H1 (cell line): ENCODE data around the gene VGLL4. TPM values are rescaled to one million over a fixed set of nuclear protein-coding genes. Genes with fewer than 3 reads are reported as not detected.
A peak's percentile ranks its signal among the peaks of the same experiment; 100 is the strongest.

Source experiments
- CTCF ChIA-PET: fragments of 300-600 bp; sonication (Branson Sonifier 250); formaldehyde crosslinking; loops from one replicate; lab custom pipeline; 2021; ENCODE audit not compliant: partially characterized antibody; lab: Charles Lee
- POLR2A ChIA-PET: fragments of 300-600 bp; sonication (Branson Sonifier 250); formaldehyde crosslinking; loops from one replicate; lab custom pipeline; 2021; ENCODE audit warnings: inconsistent platforms; ENCODE audit not compliant: partially characterized antibody; lab: Charles Lee
- DNase-seq, 2 experiments: peaks; one replicate each; pipeline versions ENCODE4 v3.0.0 to v3.0.0-alpha.2; 2010 to 2022; ENCODE audit warnings: low spot score in 2 of 2, low read depth in 1 of 2, mixed read lengths in 1 of 2
- FAIRE-seq: peaks from 2 replicates; lab custom pipeline; 2011; peaks lifted over from hg19 to GRCh38; lab: Jason Lieb, UNC
- H2AFZ ChIP-seq: 2 replicates; pipeline ENCODE4 v1.8.1; 2012; ENCODE audit warnings: low read length, inconsistent platforms
- H2AK5ac ChIP-seq: 2 replicates; pipeline ENCODE4 v1.6.1; 2013; ENCODE audit warnings: low read depth, low read length
- H2BK120ac ChIP-seq: replicated peaks from 2 replicates; pipeline ENCODE3; 2013; ENCODE audit warnings: low read depth, low read length, inconsistent platforms
- H2BK12ac ChIP-seq: 2 replicates; pipeline ENCODE4 v1.6.1; 2013; ENCODE audit warnings: low read depth, low read length
- H2BK15ac ChIP-seq: 2 replicates; pipeline ENCODE4 v1.6.1; 2013; ENCODE audit warnings: low read length
- H2BK20ac ChIP-seq: 2 replicates; pipeline ENCODE4 v1.6.1; 2013; ENCODE audit warnings: low read length
- H2BK5ac ChIP-seq: 2 replicates; pipeline ENCODE4 v1.6.1; 2013; ENCODE audit warnings: low read depth, low read length
- H3K14ac ChIP-seq: 2 replicates; pipeline ENCODE4 v1.6.1; 2013; ENCODE audit warnings: inconsistent platforms; ENCODE audit not compliant: insufficient read length
- H3K18ac ChIP-seq: 2 replicates; pipeline ENCODE4 v1.6.1; 2013; ENCODE audit warnings: low read length; ENCODE audit errors: extremely low read depth
- H3K23ac ChIP-seq: 2 replicates; pipeline ENCODE4 v1.6.1; 2013; ENCODE audit warnings: inconsistent platforms; ENCODE audit not compliant: insufficient read length
- H3K23me2 ChIP-seq: 2 replicates; pipeline ENCODE4 v1.6.1; 2013; ENCODE audit warnings: low read depth, low read length
- H3K27ac ChIP-seq: 2 replicates; pipeline ENCODE4 v1.6.1; 2011; ENCODE audit warnings: low read depth, low read length, inconsistent platforms
- H3K27me3 ChIP-seq, 4 experiments: replicated peaks in 1 of 4; 1 replicate in 1 of 4; 2 replicates in 3 of 4; pipeline versions ENCODE4 v1.6.1 to v1.8.1; 2011 to 2013; ENCODE audit warnings: low read length in 3 of 4, mild to moderate bottlenecking in 3 of 4, inconsistent platforms in 2 of 4, mixed read lengths in 2 of 4, moderate library complexity in 1 of 4; ENCODE audit not compliant: control insufficient read depth in 3 of 4, insufficient read depth in 3 of 4; ENCODE audit errors: extremely low read depth in 1 of 4
- H3K36me3 ChIP-seq, 4 experiments: 2 replicates each; pipeline versions ENCODE4 v1.6.1 to v1.8.1; 2011 to 2013; ENCODE audit warnings: mild to moderate bottlenecking in 4 of 4, low read length in 3 of 4, moderate library complexity in 2 of 4, control low read depth in 1 of 4, inconsistent platforms in 1 of 4; ENCODE audit not compliant: insufficient read depth in 4 of 4, control insufficient read depth in 2 of 4
- H3K4ac ChIP-seq: replicated peaks from 2 replicates; pipeline ENCODE3; 2013; ENCODE audit warnings: low read length, low read depth, mixed read lengths, inconsistent platforms; ENCODE audit not compliant: insufficient read length
- H3K4me1 ChIP-seq, 4 experiments: replicated peaks in 1 of 4; 1 replicate in 1 of 4; 2 replicates in 3 of 4; pipeline versions ENCODE4 v1.6.1 to v1.8.1; 2011 to 2013; ENCODE audit warnings: low read length in 3 of 4, inconsistent platforms in 2 of 4, mixed read lengths in 1 of 4; ENCODE audit not compliant: insufficient read depth in 4 of 4, control insufficient read depth in 3 of 4
- H3K4me2 ChIP-seq, 2 experiments: 2 replicates each; pipeline versions ENCODE4 v1.6.1 to v1.8.1; 2011 to 2013; ENCODE audit warnings: low read depth in 2 of 2, low read length in 2 of 2, control low read depth in 1 of 2, inconsistent platforms in 1 of 2, mild to moderate bottlenecking in 1 of 2; ENCODE audit not compliant: insufficient read depth in 1 of 2
- H3K4me3 ChIP-seq, 4 experiments: fragments of 200-600, 300-600 bp in 1 of 4; sonication (generic), shearing (Covaris generic), sonication (Bioruptor Twin) in 1 of 4; 2 replicates each; pipeline versions ENCODE4 v1.5.1 to v1.8.1; 2011 to 2016; ENCODE audit warnings: low read length in 4 of 4, low read depth in 3 of 4, control low read depth in 2 of 4, inconsistent platforms in 2 of 4, mild to moderate bottlenecking in 2 of 4, mixed read lengths in 1 of 4, moderate library complexity in 1 of 4; ENCODE audit not compliant: insufficient read depth in 2 of 4; ENCODE audit errors: extremely low read depth in 1 of 4
- H3K56ac ChIP-seq: replicated peaks from 2 replicates; pipeline ENCODE3; 2013; ENCODE audit warnings: low read depth, mild to moderate bottlenecking, mixed read lengths, low read length, inconsistent platforms; ENCODE audit not compliant: insufficient read length
- H3K79me1 ChIP-seq: 2 replicates; pipeline ENCODE4 v1.6.1; 2013; ENCODE audit warnings: low read depth, low read length, control low read depth
- H3K79me2 ChIP-seq, 2 experiments: 2 replicates each; pipeline versions ENCODE4 v1.6.1 to v1.8.1; 2012 to 2013; ENCODE audit warnings: low read length in 2 of 2, mild to moderate bottlenecking in 2 of 2, inconsistent platforms in 1 of 2; ENCODE audit not compliant: insufficient read depth in 2 of 2, control insufficient read depth in 1 of 2
- H3K9ac ChIP-seq, 4 experiments: replicated peaks in 1 of 4; 1 replicate in 1 of 4; 2 replicates in 3 of 4; pipeline versions ENCODE4 v1.6.1 to v1.8.1; 2011 to 2013; ENCODE audit warnings: low read depth in 3 of 4, low read length in 3 of 4, control low read depth in 2 of 4, mild to moderate bottlenecking in 2 of 4, moderate library complexity in 2 of 4, inconsistent platforms in 1 of 4; ENCODE audit errors: extremely low read depth in 1 of 4
- H3K9me3 ChIP-seq, 2 experiments: 2 replicates each; pipeline versions ENCODE4 v1.6.1 to v1.8.1; 2012 to 2013; ENCODE audit warnings: mild to moderate bottlenecking in 2 of 2, moderate library complexity in 2 of 2, control low read depth in 1 of 2, inconsistent platforms in 1 of 2, low read depth in 1 of 2, low read length in 1 of 2, mixed read lengths in 1 of 2; ENCODE audit not compliant: insufficient read depth in 2 of 2
- H4K20me1 ChIP-seq, 2 experiments: replicated peaks in 1 of 2; 2 replicates each; pipeline versions ENCODE3 to v1.8.1; 2011 to 2013; ENCODE audit warnings: inconsistent platforms in 2 of 2, low read length in 2 of 2, mild to moderate bottlenecking in 1 of 2; ENCODE audit not compliant: insufficient read depth in 2 of 2, control insufficient read depth in 1 of 2
- H4K5ac ChIP-seq: 2 replicates; pipeline ENCODE4 v1.6.1; 2013; ENCODE audit warnings: low read length, low read depth, mixed read lengths, inconsistent platforms; ENCODE audit not compliant: insufficient read length
- H4K8ac ChIP-seq: 2 replicates; pipeline ENCODE4 v1.8.0; 2013; ENCODE audit warnings: mild to moderate bottlenecking, moderate library complexity, low read length, inconsistent platforms; ENCODE audit not compliant: insufficient read depth; ENCODE audit errors: extremely low read depth
- H4K91ac ChIP-seq: replicated peaks from 2 replicates; pipeline ENCODE3; 2013; ENCODE audit warnings: low read length, mixed read lengths, inconsistent platforms; ENCODE audit not compliant: insufficient read length
- ATF2 ChIP-seq: IDR thresholded peaks from 2 replicates; pipeline ENCODE4 v1.6.1; 2012; ENCODE audit warnings: low read length, inconsistent platforms
- CBX5 ChIP-seq: fragments of 300-800, 300-1000 bp; sonication (generic); IDR thresholded peaks from 2 replicates; pipeline ENCODE4 v1.7.1; 2016; ENCODE audit warnings: antibody characterized with exemption, low read length, low read depth
- CBX8 ChIP-seq: fragments of 300-800, 300-1000 bp; sonication (generic); IDR thresholded peaks from 2 replicates; pipeline ENCODE4 v1.7.1; 2016; ENCODE audit warnings: low read depth, low read length, borderline replicate concordance
- FOSL1 ChIP-seq: IDR thresholded peaks from 2 replicates; pipeline ENCODE4 v1.6.1; 2011; ENCODE audit warnings: mild to moderate bottlenecking, low read depth, low read length, moderate library complexity; ENCODE audit not compliant: insufficient read depth
- HDAC6 ChIP-seq: IDR thresholded peaks from one replicate; pipeline ENCODE4 v1.7.1; 2012; ENCODE audit warnings: low read depth, mild to moderate bottlenecking, inconsistent platforms, low read length, moderate library complexity
- KDM1A ChIP-seq: fragments of 200-600, 300-600 bp; sonication (generic); IDR thresholded peaks from 2 replicates; pipeline ENCODE4 v1.7.1; 2016; ENCODE audit warnings: mild to moderate bottlenecking, low read length, borderline replicate concordance
- POLR2AphosphoS5 ChIP-seq: IDR thresholded peaks from 2 replicates; pipeline ENCODE4 v1.6.1; 2011; ENCODE audit warnings: low read depth, low read length
- RXRA ChIP-seq: IDR thresholded peaks from 2 replicates; pipeline ENCODE4 v1.6.1; 2011; ENCODE audit warnings: low read depth, mild to moderate bottlenecking, low read length, moderate library complexity; ENCODE audit not compliant: insufficient read depth
- SP2 ChIP-seq: IDR thresholded peaks from 2 replicates; pipeline ENCODE4 v1.6.1; 2012; ENCODE audit warnings: mild to moderate bottlenecking, low read length, inconsistent platforms
- TAF7 ChIP-seq: optimal IDR thresholded peaks from 2 replicates; pipeline ENCODE3; 2011; ENCODE audit warnings: low read depth, mild to moderate bottlenecking, inconsistent platforms, low read length, moderate library complexity, borderline replicate concordance
- TBP ChIP-seq: IDR thresholded peaks from 2 replicates; pipeline ENCODE4 v1.6.1; 2011; ENCODE audit warnings: low read depth, low read length, improper control_type of control experiment
- WGBS, 2 experiments: shearing (Covaris generic) in 1 of 2; methylation state at CpG; one replicate each; pipeline versions ENCODE4 v1.1.6 to v1.1.7; 2013 to 2015; ENCODE audit warnings: low lambda C conversion rate in 2 of 2, mixed read lengths in 2 of 2, inconsistent platforms in 1 of 2, low coverage in 1 of 2, missing lambda C conversion rate in 1 of 2; ENCODE audit not compliant: insufficient replicate concordance in 2 of 2, insufficient coverage in 1 of 2, insufficient read length in 1 of 2; ENCODE audit errors: extremely low coverage in 1 of 2, missing lambda C conversion rate in 1 of 2; 5-methylcytosine and 5-hydroxymethylcytosine counted together
- polyA plus RNA-seq, 7 experiments: library from polyadenylated mRNA; depleted of rRNA in 3 of 7; stranded (reverse) in 5 of 7; unstranded in 2 of 7; fragments of >200 nt in 5 of 7; fragments of 200-250 nt in 2 of 7; gene quantifications; 1 replicate in 5 of 7; 2 replicates in 1 of 7; 4 replicates in 1 of 7; pipeline versions ENCODE4 v1.2.1 to v1.2.3, GENCODE V29; 2011 to 2013; ENCODE audit warnings: missing spikeins in 2 of 7, mixed read lengths in 2 of 7
- total RNA-seq: library from RNA; stranded (reverse); fragmentation: NEBNext Ultra II Directional; extraction: Animal tissue kit (Norgen Biotek cat#: 25700); gene quantifications from 2 replicates; pipeline ENCODE4 v1.2.1, GENCODE V29; 2021

VGLL4 gene
- total and polyA plus RNA-seq, 2 of the 8 experiments (the other 6 are each of a cell fraction or from before 2014, with no cell fraction given) = 45.1 to 50.0 TPM

- Histone ChIP-seq H3K79me2 (no peaks in the 10 kb centered on the region), H4K20me1 (no peaks in the 10 kb centered on the region), H3K9ac (no peak overlapping the region), H3K27ac (no peak overlapping the region), H2BK20ac (no peak overlapping the region), H4K5ac (no peak overlapping the region), H3K56ac (no peak overlapping the region), H2BK15ac (no peak overlapping the region), H3K79me1 (no peaks in the 10 kb centered on the region), H2BK5ac (no peak overlapping the region), H4K8ac (peak overlapping the region; percentile 82), H3K27me3 (no peaks in the 10 kb centered on the region), H2BK120ac (no peak overlapping the region), H2AFZ (no peak overlapping the region), H3K18ac (no peak overlapping the region), H3K4me1 (peaks cover 0 to 4% (median 0%) of the 10 kb centered on the region in 4 experiments; a peak in 2 of 7 replicates), H3K9me3 (no peaks in the 10 kb centered on the region), H2AK5ac (no peak overlapping the region), H3K4me2 (no peak overlapping the region), H3K4me3 (no peak overlapping the region), H3K23ac (no peak overlapping the region), H3K4ac (no peak overlapping the region), H3K14ac (no peak overlapping the region), H4K91ac (no peak overlapping the region), H2BK12ac (no peak overlapping the region), H3K23me2 (no peaks in the 10 kb centered on the region), H3K36me3 (no peaks in the 10 kb centered on the region)
- POLR2A ChIA-PET = interaction anchor here (0.6 kb wide), 1 partner anchor 137 kb away, joined by 3 read pairs; no protein-coding TSS in a partner anchor
- 81% methylated on average over 15 of the region's 17 CpGs; no CpG with 5 or more reads in 1 of the 2 experiments for WGBS, 2 experiments
- CTCF ChIA-PET = interaction anchor here (0.8 to 1.3 kb wide), 4 partner anchors 10 to 154 kb away, joined by 3 read pairs; no protein-coding TSS in a partner anchor
- no peak for FAIRE-seq
- DNase-seq = no peak
- no peak for TF ChIP-seq HDAC6
- TF ChIP-seq KDM1A = no peak
- TF ChIP-seq SP2 = no peak
- no peak for TF ChIP-seq RXRA
- TF ChIP-seq CBX8 = no peak
- TF ChIP-seq ATF2 = no peak
- no peak for TF ChIP-seq CBX5
- no peak for TF ChIP-seq TAF7
- no peak for TF ChIP-seq FOSL1
- TF ChIP-seq TBP = no peak
- no peak for TF ChIP-seq POLR2AphosphoS5
These were observed 99.1 kb downstream of the VGLL4 start for GRCh38 chr3:11544412-11545181.
